ENCODE results near the gene RAPGEF1.

DNA sequence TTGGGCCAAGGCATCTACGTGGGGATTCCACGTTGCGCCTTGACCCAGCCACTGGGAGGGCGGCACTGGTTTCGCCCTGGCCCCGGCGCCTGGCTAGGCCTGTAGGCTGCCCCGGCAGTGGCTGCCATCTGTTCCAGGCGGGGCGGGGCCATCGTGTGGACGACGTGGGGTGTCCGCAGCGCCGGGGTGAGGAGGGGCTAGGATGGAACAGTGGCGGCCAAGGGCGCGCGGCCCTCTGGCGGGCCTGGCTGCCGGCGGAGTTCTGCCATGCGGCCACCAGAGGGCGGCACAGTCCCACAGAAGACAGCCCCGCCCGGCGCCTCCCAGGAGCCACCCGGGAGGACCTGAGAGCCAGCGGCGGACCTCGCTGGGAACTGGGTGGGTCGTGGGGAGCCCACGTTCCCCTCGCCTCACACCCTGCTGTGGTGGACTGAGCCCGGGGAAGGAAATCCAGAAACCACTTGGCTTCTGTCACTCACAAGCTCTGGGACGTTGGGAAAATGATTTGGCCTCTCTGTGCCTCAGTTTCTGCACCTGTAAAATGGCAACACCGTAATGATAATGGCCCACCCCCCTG is 22.6 kb upstream of the RAPGEF1 start:
- no peak for TF ChIP-seq POLR2A (IDR thresholded peaks at IDR 0.05)
- TF ChIP-seq, protein P1, sequence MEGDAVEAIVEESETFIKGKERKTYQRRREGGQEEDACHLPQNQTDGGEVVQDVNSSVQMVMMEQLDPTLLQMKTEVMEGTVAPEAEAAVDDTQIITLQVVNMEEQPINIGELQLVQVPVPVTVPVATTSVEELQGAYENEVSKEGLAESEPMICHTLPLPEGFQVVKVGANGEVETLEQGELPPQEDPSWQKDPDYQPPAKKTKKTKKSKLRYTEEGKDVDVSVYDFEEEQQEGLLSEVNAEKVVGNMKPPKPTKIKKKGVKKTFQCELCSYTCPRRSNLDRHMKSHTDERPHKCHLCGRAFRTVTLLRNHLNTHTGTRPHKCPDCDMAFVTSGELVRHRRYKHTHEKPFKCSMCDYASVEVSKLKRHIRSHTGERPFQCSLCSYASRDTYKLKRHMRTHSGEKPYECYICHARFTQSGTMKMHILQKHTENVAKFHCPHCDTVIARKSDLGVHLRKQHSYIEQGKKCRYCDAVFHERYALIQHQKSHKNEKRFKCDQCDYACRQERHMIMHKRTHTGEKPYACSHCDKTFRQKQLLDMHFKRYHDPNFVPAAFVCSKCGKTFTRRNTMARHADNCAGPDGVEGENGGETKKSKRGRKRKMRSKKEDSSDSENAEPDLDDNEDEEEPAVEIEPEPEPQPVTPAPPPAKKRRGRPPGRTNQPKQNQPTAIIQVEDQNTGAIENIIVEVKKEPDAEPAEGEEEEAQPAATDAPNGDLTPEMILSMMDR (IDR thresholded peaks at IDR 0.05) = peak; percentile 77 to 95
